Myocyte (in vitro differentiated cells): ENCODE data around the gene WBP2. TPM values are rescaled to one million over a fixed set of nuclear protein-coding genes. Genes with fewer than 3 reads are reported as not detected.

Source experiments
- DNase-seq: peaks from one replicate; pipeline ENCODE4 v3.0.0-alpha.2; 2012; ENCODE audit warnings: low read depth
- polyA plus RNA-seq: library from polyadenylated mRNA; unstranded; fragments of >200 nt; gene quantifications from one replicate; pipeline ENCODE4 v1.2.1, GENCODE V29; 2012; ENCODE audit warnings: missing spikeins
- total RNA-seq: library from RNA; depleted of rRNA; stranded (reverse); fragments of >200 nt; gene quantifications from 2 replicates; pipeline ENCODE4 v1.2.3, GENCODE V29; 2014

The WBP2 gene
- 47.5 and 60.3 TPM in 2 replicates for total RNA-seq
- polyA plus RNA-seq = 144 TPM

DNA sequence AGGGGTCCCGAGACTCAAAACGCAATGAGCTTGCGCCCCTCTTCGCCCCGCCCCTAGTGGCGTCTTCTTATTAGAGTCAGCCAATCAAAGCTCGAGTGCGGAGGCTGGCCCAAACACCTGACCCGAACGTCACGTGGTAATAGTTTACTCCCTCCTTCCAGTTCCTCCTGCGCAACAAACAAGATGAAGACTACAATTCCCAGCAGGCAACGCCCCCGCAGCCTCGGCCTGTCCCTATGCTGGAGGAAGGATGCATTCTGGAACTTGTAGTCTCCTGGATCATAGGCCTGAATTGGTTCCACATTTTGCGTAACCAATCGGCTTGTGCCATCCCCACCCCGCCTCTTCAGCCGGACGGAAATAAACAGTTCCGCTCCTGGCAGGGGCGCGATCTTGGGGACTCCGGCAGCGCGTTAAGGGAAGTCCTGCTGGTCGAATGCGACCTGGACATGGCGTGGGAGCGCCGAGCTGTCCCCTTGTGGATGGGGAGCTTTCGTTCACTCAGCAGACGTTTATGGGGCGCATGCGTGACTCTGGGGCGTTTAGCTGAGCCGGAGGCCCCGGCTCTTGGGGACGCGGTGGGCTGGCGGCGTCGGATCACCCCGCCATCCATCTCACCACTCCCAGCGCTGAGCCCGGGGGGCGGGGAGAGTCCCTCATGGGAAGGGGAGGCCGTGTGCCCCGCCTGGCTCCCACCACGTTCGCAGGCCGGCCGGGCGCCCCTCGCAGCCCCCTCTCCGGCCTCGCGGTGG, at the start of gene WBP2:
Gene WBP2, minus strand, starts transcription at position 26 of the 752 bp plus-strand sequence. CDS start 38 bp downstream, outside the sequence.
- DNase-seq = peak; percentile 100

DNA sequence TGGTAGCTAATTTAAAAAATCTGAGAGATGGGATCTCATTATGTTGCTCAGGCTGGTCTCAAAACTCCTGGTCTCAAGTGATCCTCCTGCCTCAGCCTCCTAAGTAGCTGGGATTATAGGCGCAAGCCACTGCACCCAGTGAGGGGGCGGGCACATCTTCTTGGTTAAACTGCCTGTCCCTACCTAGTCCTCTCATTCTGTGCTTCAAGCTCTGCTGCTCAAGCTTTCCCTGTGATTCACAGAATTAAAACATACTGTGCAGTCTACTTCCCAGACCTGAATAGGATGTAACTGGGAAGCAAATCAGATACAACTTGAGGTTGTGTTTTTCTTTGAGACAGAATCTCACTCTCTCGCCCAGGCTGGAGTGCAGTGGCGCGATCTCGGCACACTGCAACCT, 47.3 kb upstream of the WBP2 start:
- DNase-seq = no peak

DNA sequence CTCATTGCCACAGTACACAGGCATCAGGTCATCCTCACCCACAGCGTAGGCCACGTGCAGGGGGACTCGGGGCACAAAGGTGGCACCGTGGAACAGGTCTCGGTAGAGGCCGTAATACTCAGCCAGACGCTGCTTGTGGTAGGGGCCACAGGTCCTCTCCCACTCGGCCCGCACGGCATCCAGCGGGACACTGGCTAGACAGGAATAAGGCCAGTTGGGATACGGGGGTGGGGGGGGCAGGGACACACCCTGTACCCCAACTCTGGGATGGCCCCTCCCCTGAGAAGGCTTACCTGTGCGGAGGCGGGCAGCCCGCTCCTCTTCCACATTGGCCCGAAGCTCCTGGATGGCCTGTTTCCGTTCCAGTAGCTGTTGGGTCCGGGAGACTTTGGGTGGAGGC, 46.6 kb upstream of the WBP2 start:
- DNase-seq = no peak

DNA sequence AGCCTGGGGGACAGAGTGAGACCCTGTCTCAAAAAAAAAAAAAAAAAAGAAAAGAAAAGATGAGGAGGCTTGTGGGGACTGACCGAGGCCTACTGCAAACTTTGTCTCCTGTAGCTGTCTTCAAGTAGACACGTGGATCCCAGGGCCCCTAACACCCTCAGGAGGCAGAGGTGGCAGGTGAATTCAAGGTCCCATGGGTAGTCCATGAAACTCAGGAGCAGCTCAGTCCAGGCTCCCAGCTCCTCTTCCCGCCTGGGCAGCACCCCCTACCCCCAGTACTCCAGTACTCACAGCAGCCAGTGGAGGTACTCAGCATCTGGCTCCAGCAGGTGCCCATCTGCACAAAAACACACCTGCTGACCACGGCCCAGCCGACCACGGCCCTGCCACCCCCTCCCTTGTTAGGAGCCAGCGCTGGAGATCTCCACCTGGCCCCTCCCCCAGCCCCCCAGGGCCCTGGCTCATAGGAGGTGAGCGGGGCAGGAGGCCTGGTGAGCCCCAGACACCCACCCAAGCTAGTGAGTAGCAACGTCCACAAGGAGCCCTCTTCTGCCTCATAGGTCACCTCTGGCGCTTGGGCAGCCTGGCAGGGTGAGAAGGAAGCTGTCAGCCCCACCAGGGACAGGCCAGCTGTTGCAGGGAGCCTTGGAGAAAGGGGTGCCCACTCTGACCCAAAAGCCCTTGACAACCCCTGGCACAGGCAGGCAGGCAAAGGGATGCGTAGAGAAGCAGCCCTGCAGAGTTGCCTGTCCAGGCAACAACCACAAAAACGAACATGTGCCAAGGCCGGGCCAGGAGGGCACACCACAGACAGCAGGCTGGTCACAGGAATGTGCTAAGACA, 45.8 kb upstream of the WBP2 start:
- no peak for DNase-seq

DNA sequence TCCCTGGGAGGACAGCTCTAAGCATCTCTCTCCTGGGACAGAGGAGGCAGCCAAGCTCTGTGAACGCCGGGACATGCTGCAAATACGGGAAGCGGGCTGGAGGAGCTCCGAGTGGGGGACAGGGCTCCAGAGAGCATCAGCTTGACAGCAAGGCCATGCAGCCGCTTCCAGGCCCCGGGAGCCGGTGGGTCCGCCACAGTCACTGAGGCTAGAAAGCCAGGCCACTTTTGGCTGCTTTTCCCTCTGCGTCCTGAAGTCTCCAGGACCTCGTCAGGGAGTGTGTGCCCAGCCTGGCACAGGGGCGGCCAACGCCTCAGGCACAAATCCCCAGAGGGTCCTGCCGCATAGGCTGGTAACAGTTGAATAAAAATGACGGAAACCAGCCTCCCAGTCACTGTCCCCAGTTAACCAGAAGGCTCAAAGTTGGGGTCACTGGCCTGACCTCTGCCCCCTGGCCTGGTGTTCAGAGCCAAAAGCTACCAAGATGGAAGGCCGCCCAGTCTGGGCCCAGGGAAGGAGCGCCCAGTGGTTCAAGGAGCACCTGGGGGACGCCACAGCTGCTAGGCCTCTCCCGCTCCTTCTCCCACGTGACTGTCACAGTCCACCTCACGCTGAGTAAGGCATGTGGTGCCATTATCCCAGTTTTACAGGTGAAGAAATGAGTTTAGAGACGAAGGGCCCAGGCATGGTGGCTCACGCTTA, 44.8 kb upstream of the WBP2 start:
- no peak for DNase-seq

DNA sequence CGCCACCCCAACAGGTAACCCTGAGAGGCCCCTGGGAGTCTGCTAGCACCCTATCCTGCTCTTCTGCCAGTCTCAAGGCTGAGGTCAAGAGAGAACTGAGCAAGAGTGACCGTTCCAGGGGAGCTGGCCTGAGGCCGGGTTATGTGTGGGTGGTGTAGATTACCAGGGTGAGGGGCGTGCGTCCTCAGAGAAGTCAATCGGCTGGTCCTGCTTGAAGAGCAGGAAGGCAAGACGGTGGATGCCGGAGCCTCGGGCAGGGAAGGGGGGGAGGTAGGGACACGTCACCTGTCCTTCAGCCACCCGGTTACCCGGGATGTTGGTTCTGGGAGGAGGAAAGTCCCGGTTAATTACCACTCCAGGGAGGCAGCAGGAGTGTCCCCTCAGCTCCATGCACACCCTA, 44.2 kb upstream of the WBP2 start:
- no peak for DNase-seq

DNA sequence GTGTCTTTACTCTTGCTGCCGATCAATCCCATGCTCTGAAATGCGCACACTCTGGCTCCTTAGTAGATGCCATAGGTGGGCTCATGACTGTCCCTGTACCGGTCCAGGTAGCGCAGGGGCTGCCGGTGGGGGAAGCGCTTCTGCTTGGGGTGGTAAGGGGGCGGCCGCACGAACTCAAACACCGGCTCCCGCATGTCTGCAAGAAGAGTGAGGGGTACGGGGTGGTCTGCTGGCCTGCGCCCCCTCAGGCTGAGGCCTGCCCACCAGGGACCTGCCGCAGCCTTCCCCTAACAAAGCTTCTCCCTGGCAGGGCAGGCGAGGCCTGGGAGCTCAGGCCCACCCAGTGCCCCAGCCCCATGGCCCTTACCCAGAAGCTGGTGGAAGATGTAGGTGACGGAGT, 43.7 kb upstream of the WBP2 start:
- no peak for DNase-seq

DNA sequence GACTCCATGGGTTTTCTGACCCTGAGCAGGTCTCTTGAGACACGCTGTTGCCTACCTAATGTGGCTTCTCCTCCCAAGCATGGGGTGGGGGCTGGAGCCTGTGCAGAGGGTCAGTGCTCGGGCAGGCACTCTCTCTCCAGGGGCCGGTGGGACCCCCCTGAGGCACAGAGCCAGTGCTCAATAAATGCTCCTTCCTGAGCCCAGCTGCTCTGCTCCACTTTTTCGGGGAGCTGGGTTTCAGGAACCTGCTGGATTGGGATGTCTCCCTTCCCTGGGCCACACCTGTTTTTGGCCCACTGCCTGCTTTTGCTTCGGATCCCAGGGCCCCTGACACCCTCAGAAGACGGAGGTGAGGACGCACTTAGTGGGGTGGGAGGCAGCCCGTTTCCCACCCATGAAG, 42.9 kb upstream of the WBP2 start:
- no peak for DNase-seq

DNA sequence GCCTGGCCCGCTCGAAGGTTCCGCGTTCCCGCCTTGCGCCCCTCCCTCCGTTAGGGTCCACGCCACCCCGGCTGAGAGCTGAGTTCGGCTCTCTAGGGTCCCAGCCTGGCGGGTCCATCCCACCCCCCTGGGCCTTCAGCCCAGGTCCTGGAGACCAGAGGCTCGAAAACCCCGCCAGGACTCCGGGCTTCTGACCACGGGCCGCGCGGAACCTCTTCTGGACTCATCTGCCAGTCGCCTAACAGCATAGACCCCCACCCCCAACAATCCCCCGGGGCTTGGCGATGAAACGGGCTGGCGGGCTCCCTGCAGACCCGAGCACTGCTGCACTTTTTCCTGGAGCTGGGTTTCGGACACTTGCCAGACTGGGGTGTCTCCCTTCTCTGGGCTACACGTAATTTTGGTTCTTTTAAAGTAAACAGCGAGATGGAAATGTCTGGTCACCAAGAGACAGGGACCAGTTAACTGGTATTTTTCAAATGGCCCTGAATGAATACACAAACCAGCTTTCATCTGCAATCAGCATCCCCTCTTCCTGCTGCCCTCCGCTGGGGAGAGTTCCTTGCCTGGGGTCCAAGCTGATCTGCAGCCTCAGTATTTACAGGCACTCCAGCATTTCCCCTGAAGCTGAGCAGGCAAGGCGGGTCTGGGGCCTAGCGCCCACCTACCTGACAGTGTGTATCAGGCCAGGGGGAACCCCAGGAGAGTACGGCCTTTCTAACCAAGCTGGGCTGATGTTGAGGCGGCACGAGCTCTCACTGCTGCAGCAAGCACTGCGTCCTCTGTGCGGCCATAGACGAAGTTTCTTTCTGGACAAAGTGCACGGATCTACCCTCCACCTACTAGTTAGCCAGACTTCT, 42.3 kb upstream of the WBP2 start:
- DNase-seq = no peak

DNA sequence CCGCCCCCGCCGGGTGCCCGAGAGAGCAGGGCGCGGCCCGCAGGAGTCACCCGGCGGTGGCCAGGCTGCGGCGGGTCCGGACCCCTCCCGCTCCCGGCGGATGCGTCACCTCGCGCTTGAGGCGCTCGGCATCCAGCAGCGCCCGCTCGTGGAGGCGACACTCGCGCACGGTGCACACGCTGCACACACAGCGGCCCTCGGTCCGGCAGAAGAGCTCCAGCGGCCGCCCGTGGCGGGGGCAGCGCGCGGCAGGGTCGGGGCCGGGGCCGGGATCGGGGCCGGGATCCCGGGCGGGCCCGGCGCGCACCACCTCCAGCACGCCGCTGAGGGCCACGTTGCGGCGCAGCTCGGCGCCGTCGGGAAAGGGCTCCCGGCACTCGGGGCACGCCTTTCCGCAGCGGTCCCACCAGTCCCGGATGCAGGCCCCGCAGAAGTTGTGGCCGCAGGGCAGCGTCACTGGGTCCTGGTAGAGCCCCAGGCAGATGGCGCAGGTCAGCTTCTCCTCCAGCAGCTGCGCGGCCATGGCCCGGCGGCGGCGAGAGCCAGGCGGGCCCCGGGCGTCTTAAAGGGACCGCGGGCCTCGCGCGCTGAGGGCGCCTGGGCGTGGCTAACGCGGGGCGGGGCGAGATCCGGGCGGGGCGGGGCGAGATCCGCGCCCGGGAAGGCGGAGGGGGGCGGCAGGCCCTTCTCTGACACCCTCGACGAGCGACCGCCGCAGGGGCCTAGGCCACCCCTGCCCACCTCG, 41.5 kb upstream of the WBP2 start, which contains the start of gene TRIM65:
Gene TRIM65, minus strand, starts transcription at position 537 of the 745 bp plus-strand sequence. Its CDS starts 14 bp downstream, at position 523.
- peak; percentile 86 for DNase-seq

DNA sequence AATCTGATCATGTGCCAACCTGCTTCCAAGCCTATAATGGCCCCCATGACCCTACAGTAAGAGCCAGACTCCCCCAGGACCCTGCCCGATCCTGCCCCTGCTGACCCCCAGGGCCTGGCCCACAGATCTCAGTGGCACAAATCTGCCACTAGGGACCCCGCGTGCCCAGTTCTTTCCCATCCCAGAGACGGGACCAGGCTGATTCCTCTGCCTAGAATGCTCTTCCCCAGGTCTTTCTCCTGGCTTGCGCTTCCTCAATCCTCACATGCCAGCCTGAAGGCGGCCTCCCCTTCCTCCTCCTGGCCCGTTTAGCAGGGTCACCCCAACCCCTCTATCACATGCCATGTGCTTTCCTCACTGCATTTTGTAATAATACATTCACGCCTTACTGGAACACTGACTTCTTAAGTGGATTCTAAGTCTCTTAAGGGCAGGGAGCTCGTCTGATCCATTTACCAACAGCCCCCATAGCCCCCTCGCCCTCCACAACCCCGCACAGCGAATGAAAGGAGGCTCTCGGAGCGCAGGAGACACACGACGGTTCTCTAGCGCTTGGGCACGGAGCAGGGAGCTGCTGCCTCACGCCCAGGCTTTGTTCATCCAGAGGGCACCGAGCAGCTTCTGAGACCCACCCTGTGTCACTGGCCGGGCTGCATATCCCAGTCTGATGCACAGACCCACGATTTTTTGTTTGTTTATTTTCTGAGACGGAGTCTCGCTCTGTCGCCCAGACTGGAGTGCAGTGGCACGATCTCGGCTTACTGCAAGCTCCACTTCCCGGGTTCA, 40.4 kb upstream of the WBP2 start:
- no peak for DNase-seq

DNA sequence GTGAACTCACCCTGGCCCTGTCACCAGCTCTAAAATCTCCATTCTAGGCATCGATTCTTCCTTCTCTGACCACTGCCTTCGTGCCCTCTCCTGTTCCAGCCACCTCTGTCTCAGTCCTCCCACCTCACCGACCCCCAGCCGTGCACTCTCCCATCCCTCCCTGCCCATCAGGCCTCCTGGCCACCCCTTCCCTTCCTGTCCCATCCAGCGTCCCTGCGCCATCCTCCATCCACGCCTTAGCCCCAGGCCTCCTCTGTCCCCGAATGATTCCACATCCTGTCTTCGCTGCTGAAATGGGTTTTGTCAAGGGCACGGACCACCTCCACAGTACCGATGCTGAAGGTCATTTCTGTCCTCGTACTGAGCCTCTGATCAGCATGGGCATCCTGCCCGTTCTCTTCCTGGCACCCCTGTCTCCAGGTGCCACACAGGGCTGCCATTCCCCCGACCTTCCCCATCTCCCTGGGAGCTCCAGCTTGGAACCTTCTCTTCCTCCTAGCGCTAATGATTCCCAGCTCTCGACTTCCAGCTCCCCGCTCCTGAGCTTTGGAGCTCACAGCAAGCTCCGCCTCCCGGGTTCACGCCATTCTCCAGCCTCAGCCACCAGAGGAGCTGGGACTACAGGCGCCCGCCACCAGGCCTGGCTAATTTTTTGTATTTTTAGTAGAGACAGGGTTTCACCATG, 39.1 kb upstream of the WBP2 start:
- no peak for DNase-seq

DNA sequence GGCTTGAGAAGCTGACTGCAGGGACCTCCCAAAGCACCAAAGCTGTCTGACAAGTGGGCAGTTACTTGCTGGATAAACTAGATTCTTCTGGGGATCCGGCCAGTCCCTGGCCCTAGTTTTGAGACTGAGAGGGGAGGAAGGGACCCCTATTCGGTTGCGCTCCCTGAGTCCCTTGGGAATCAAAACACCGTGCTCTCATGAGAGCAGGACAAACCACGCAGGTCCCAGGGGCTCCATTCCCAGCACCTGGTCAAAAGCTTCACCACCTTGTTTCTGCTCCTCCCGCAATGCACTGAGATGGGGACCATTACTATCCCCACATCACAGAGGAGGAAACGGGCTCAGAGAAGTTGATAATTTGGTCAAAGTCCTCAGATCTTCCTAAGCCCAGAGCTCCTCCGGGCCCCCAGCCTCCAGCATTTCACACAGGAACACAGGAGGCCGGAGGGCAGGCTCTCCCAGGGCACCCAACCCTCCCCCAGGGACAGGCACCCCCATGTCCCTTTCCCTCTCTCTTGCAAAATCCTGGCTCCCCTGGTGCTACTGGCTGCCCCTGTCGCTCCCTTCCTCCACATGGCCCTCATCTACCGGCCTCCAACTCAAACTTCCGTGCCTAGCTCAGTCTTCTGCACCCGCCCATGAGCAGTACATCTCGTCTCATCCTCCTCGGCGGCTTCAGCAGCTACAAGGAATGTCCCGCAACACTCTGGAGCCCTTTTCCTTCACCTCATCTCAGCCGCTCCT, 38.3 kb upstream of the WBP2 start:
- no peak for DNase-seq

DNA sequence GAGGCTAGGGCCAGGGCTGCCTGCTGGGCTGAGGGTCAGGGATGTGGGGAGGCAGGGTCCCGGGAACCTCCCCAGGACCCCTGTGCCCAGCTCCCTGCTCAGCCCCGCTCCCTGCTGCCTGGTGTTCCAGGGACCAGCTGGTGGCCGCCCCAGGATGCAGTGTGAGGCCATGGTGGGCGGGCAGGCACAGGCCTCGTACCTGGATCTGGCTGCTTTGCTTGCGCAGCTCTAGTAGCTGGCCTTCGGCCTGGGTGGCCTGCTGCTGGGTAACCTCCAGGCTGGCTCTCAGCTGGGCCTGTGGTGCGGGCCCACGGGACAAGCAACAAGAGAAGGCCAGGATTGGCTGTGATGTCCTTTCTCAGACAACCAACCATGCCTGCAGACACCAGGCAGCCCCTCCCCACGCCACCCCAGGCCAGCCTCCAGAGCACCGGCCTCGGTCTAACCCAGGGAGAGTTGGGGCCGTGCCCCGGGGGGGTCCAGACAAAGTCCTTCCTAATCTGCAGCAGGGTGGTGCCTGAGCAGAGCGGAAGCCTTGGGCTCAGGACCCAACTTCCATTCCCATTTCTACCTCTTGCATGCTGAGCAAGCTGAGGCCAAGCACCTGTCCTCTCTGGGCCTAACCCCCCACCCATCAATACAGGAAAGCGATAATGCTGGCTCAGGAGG, 37.6 kb upstream of the WBP2 start:
- no peak for DNase-seq

DNA sequence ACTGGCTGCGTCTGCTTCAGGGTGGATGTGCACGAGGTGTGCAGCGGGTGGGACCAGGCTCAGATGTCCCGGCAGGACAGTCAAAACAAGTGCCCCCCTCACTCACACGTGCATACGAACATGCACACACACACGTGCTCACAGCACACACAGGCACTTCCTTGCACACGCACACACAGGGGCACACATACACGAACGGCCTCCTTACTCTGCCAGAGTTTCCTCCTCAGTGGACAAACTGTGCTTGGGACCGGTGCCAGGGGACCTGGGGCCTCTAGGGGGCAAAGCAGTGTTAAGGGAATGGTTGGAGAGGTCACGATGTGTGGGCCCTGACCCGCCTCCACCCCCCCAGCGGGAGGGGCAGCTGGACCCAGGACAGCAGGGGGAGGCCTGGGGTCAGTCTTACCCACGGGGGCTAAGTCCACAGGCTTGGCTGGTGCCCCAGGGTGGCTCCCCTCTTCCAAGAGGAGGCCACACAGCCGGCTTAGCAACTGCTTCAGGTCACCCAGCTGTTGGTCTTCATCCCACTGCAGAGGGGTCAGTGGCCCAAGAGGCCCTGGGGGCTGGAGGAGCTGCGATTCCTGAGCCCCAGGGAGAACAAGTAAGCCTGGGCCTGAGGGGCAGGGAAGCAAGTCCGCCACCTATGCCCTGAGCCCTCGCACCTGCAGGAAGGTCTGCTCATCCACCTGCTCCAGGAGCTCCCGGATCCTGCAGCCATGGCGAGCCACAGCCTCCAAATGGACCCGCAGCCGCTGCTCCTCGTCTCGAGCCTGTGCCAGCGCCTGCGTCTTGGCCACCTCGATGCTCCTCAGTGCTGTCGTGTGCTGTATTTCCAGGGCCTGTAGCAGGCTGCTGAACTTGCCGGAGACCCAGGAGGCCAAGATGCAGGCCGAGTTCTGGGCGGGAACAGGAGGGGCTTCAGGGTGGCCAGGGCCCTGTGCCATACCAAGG, 36.7 kb upstream of the WBP2 start:
- no peak for DNase-seq

DNA sequence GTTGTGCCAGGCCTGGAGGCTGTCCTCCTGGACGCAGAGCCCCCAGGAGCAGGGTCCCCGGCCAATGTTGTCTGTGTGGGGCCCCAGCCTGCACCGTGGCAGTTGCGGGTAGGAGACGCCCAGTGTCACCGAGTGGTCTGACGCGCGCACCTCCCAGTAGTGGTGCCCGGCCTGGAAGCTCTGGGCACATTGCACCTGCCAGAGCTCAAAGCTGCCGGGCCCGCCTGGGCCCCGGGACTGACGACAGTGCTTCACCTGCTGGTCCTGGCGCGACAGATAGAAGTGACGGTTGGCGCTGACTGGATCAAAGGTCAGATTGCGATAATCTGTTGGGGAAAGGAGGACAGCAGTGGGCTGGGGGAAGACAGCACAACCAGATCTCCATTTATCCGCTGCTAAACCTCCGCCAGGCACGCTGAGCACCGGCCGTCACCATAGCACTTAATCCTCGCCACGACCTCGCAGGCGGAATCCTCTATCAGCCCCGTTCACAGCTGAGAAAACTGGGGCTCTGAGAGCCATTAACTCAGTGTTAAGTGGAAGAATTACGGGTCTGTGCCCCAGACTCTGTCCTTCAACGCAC, 36.0 kb upstream of the WBP2 start:
- DNase-seq = no peak
